DOHH2 (cell line): ENCODE data around the gene GFAP.

ENCODE experiments used
- H3F3A ChIP-seq: fragments of 200-600 bp; sonication (generic), shearing (Covaris generic); 2 replicates; pipeline ENCODE4 v1.6.0; 2016; ENCODE audit warnings: antibody characterized with exemption, mild to moderate bottlenecking; ENCODE audit not compliant: control insufficient read depth, insufficient read depth
- H3K27ac ChIP-seq: fragments of 200-600 bp; sonication (generic); 2 replicates; pipeline ENCODE4 v1.5.1; 2014; ENCODE audit warnings: low read depth, mild to moderate bottlenecking, low read length, moderate library complexity
- H3K27me3 ChIP-seq: fragments of 200-600 bp; sonication (generic); 2 replicates; pipeline ENCODE4 v1.6.1; 2014; ENCODE audit warnings: mild to moderate bottlenecking, low read length, mixed read lengths; ENCODE audit not compliant: control insufficient read depth
- H3K36me3 ChIP-seq: fragments of 200-600 bp; sonication (generic); 2 replicates; pipeline ENCODE4 v1.6.1; 2014; ENCODE audit warnings: mild to moderate bottlenecking, low read length, moderate library complexity, mixed read lengths; ENCODE audit not compliant: control insufficient read depth
- H3K4me1 ChIP-seq: fragments of 200-600 bp; sonication (generic); 2 replicates; pipeline ENCODE4 v1.6.1; 2014; ENCODE audit warnings: mild to moderate bottlenecking, low read length, mixed read lengths; ENCODE audit not compliant: control insufficient read depth
- H3K4me2 ChIP-seq: fragments of 200-600 bp; sonication (generic); 2 replicates; pipeline ENCODE4 v1.6.0; 2014; ENCODE audit warnings: mild to moderate bottlenecking, low read length, moderate library complexity
- H3K4me3 ChIP-seq: fragments of 200-600 bp; sonication (generic); 2 replicates; pipeline ENCODE4 v1.5.1; 2014; ENCODE audit warnings: mild to moderate bottlenecking, low read length, mixed read lengths
- H3K79me2 ChIP-seq: fragments of 200-600 bp; sonication (generic); 2 replicates; pipeline ENCODE4 v1.6.1; 2014; ENCODE audit warnings: mild to moderate bottlenecking, low read length, mixed read lengths; ENCODE audit not compliant: control insufficient read depth
- H3K9me2 ChIP-seq: fragments of 200-600 bp; sonication (generic); replicated peaks from 2 replicates; pipeline ENCODE4 v1.6.1; 2014; ENCODE audit warnings: mild to moderate bottlenecking, low read length, mixed read lengths; ENCODE audit not compliant: control insufficient read depth
- H3K9me3 ChIP-seq: fragments of 200-600 bp; sonication (generic); 2 replicates; pipeline ENCODE4 v1.6.1; 2014; ENCODE audit warnings: antibody characterized with exemption, low read length, mixed read lengths; ENCODE audit not compliant: control insufficient read depth, insufficient read depth
- H4K20me1 ChIP-seq: fragments of 200-600 bp; sonication (generic); 2 replicates; pipeline ENCODE4 v1.6.0; 2014; ENCODE audit warnings: low read depth, mild to moderate bottlenecking, antibody characterized with exemption, low read length, moderate library complexity; ENCODE audit not compliant: control insufficient read depth, insufficient read depth
- EZH2phosphoT487 ChIP-seq: fragments of 200-600 bp; sonication (generic); IDR thresholded peaks from 2 replicates; pipeline ENCODE4 v1.6.1; 2017; ENCODE audit warnings: borderline replicate concordance, mild to moderate bottlenecking, antibody characterized with exemption, low read length, moderate library complexity, mixed read lengths
- TF ChIP-seq, protein P1 (sequence below): fragments of 200-600 bp; sonication (generic); IDR thresholded peaks from one replicate; pipeline ENCODE4 v1.5.1; 2014; ENCODE audit warnings: antibody characterized with exemption, mild to moderate bottlenecking, low read depth, low read length; ENCODE audit not compliant: poor library complexity, severe bottlenecking

Gene GFAP

DNA sequence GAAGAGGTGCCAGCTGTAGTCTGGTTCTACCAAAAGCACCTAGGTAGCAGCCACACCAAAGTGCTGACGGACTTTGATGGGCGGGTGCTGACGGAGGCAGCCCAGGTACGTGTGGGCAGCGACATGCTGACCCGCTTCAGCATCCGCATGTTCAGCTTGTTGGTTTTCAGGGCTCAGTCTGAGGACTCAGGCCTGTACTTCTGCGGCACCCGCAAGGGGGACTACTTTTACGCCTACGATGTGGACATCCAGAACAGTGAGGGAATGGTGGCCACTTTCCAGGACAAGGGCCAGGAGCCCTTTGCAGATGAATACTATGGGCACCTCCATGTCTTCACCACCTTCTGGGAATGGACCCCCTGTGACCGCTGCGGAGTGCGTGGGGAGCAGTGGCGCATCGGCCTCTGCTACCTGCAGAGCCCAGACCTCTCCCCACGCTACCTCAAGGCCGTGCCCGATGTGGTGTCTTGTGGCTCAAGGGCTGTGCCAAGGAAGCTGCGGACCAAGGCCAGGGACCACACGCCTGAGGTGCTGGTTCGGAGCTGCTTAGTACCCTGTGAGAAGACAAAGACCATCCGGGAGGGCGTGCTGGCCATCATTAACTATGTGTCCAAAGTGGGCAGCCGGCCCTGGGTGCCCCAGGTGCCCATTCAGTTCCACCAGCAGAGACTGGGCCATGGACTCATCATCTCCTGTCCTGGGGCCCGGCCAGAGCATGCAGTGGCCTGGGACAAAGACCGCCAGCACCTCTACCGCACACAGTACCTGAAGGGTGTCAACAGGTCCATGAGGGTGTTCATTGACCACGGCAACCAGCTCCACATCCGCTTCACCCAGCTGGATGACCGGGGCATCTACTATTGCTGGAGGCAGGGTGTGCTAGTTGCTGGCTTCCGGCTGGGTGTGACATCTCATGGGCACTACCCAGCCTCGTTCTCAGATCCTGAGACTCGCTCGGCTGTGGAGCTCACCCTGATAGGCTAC, 11.0 kb downstream of the GFAP start:
- Histone ChIP-seq H3F3A (0 out of 2 replicates have a peak, but pooled peaks cover 4% of the 10 kb centered on the region), H3K9me2 (no peaks in the 10 kb centered on the region), H3K9me3 (no peaks in the 10 kb centered on the region), H3K36me3 (no peaks in the 10 kb centered on the region), H3K4me3 (no peak overlapping the region), H3K4me1 (peaks cover 9% of the 10 kb centered on the region), H3K4me2 (no peak overlapping the region), H3K79me2 (peaks cover 1% of the 10 kb centered on the region), H3K27ac (no peak overlapping the region), H3K27me3 (peaks cover 34% of the 10 kb centered on the region), H4K20me1 (no peaks in the 10 kb centered on the region)
- no peak for TF ChIP-seq EZH2phosphoT487
- TF ChIP-seq, protein P1, sequence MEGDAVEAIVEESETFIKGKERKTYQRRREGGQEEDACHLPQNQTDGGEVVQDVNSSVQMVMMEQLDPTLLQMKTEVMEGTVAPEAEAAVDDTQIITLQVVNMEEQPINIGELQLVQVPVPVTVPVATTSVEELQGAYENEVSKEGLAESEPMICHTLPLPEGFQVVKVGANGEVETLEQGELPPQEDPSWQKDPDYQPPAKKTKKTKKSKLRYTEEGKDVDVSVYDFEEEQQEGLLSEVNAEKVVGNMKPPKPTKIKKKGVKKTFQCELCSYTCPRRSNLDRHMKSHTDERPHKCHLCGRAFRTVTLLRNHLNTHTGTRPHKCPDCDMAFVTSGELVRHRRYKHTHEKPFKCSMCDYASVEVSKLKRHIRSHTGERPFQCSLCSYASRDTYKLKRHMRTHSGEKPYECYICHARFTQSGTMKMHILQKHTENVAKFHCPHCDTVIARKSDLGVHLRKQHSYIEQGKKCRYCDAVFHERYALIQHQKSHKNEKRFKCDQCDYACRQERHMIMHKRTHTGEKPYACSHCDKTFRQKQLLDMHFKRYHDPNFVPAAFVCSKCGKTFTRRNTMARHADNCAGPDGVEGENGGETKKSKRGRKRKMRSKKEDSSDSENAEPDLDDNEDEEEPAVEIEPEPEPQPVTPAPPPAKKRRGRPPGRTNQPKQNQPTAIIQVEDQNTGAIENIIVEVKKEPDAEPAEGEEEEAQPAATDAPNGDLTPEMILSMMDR = no peak

DNA sequence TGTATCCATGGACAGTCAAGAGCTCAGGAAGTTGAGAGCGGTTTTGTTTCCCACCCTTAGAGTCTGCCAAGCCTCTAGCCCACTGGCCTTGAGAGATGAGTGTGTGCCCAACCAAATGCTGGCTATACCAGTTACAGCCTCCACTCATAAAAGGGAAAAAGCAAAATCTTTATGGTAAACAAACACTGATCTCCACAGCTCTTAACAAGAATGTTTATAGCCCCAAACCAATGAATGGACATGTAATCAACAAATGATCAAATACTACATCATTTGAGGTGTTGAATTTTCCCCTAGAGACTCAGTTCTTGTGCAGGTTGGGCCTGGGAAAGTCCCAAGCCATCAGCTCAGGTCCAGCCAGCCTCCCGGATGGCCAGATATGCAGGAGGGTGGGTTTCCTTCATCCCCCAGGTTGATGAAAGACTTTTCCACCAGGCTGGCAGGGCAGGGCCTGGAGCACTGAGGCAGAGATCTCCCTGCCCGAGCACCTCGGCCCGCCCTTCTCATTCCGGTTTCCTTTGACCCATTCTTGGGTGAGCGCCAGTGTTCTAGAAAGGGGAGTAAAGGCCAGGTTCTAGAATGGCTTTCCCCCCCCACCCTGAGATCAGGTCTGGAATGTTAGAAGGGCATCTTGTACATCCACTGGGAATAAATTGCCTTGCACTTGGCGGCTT, 12.2 kb downstream of the GFAP start:
- Histone ChIP-seq H4K20me1 (no peaks in the 10 kb centered on the region), H3K27me3 (peaks cover 31% of the 10 kb centered on the region), H3F3A (0 out of 2 replicates have a peak, but pooled peaks cover 4% of the 10 kb centered on the region), H3K4me3 (no peak overlapping the region), H3K27ac (no peak overlapping the region), H3K79me2 (peaks cover 13% of the 10 kb centered on the region), H3K4me1 (peaks cover 13% of the 10 kb centered on the region), H3K9me3 (no peaks in the 10 kb centered on the region), H3K36me3 (no peaks in the 10 kb centered on the region), H3K4me2 (no peak overlapping the region), H3K9me2 (no peaks in the 10 kb centered on the region)
- no peak for TF ChIP-seq EZH2phosphoT487
- TF ChIP-seq, protein P1 = no peak

DNA sequence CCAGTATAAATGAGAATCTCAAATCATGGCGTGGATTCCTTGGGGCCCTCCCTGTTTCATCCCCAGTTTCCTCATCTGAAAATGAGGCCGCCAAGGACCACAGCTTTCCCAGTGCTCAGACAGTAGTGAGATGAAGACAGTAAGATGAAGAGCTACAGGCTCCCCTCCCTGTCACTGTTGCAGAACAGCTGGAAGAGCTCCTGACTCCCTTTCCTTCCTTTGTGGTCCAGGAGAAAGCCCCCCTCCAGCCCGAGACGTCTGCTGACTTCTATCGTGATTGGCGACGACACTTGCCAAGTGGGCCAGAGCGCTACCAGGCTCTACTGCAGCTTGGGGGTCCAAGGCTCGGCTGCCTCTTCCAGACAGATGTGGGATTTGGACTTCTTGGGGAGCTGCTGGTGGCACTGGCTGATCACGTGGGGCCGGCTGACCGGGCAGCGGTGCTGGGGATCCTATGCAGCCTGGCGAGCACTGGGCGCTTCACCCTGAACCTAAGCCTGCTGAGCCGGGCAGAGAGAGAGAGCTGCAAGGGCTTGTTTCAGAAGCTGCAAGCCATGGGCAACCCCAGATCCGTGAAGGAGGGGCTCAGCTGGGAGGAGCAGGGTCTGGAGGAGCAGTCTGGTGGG, 13.1 kb downstream of the GFAP start:
- Histone ChIP-seq H3F3A (0 out of 2 replicates have a peak, but pooled peaks cover 4% of the 10 kb centered on the region), H3K79me2 (peaks cover 22% of the 10 kb centered on the region), H3K4me1 (peaks cover 19% of the 10 kb centered on the region), H3K4me2 (no peak overlapping the region), H4K20me1 (no peaks in the 10 kb centered on the region), H3K9me2 (no peaks in the 10 kb centered on the region), H3K36me3 (no peaks in the 10 kb centered on the region), H3K4me3 (no peak overlapping the region), H3K27me3 (peaks cover 31% of the 10 kb centered on the region), H3K9me3 (no peaks in the 10 kb centered on the region), H3K27ac (no peak overlapping the region)
- TF ChIP-seq EZH2phosphoT487 = no peak
- TF ChIP-seq, protein P1 = no peak
